Measurements from ENCODE around the gene ATG2A.
A peak's percentile ranks its signal among the peaks of the same experiment; 100 is the strongest.

ATG2A gene

DNA sequence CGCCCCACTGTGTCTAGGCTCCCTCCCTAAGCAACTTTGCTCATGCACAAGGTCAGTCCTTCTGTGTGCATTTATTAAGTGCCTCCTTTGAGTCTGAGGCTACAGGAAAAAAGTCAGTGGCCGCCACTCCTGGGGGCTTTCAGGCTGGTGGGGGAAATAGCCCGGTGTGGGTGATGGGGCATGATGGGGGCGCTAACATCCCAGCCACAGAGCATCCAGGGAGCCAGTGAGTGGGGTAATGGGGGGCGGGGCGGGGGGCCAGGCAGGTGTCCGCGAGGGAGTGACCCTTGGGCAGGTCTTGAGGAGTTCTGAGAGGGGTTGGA, 28.6 kb downstream of the ATG2A start:
- no peaks in the 10 kb centered on the region for H3K27me3 ChIP-seq (replicated peaks; ENCODE audit: control insufficient read depth, insufficient read depth, low read length, poor library complexity, severe bottlenecking)
- no peaks in the 10 kb centered on the region for H3K9me3 ChIP-seq (ENCODE audit: control insufficient read depth, low read length)
- no peak for DNase-seq
- peak overlapping the region; percentile 24 for H3K4me3 ChIP-seq (ENCODE audit: insufficient read depth, low read depth, low read length, poor library complexity, severe bottlenecking)
- H3K4me1 ChIP-seq (ENCODE audit: control insufficient read depth, insufficient read depth, low read length, poor library complexity, severe bottlenecking) = peaks cover 21% of the 10 kb centered on the region
- no peak overlapping the region for H3K27ac ChIP-seq (ENCODE audit: insufficient read depth, low read length, poor library complexity, severe bottlenecking)
- H3K36me3 ChIP-seq (ENCODE audit: control insufficient read depth, insufficient read depth, low read length) = no peaks in the 10 kb centered on the region

DNA sequence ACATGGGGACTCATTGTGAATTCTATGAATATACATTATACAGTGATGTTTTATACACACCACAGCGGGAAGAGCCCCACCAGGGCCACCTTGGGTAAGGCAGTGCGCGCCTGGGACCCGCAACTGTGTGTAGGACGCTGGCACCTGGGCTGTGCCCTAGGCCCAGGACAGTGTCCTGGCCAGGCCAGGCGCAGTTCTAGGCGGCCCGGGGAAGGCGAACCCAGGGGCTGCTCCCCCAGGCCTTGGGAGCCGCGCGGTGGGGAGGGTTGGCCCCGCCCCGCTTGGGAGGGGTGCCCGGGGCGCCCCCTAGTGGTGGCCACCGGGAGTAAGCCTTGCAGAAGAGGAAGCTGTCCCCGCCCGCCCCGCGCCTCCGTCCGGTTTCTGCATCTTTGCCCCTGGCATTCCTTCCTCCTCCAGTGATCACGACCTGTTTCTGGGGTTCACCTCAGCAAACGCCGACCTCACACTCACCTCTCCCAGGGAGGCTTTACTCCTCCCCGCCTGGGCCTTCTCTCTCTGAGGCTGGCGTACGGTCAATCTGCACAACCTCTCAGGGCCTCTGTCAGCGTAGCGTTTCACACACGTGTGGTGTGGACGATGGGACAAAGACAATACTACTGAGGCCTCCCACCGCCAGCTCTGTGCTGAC, 29.1 kb downstream of the ATG2A start:
- Histone ChIP-seq H3K4me3 (ENCODE audit: insufficient read depth, low read depth, low read length, poor library complexity, severe bottlenecking) (peak overlapping the region; percentile 24), H3K27me3 (replicated peaks; ENCODE audit: control insufficient read depth, insufficient read depth, low read length, poor library complexity, severe bottlenecking) (no peaks in the 10 kb centered on the region), H3K36me3 (ENCODE audit: control insufficient read depth, insufficient read depth, low read length) (no peaks in the 10 kb centered on the region), H3K27ac (ENCODE audit: insufficient read depth, low read length, poor library complexity, severe bottlenecking) (peak overlapping the region; percentile 7), H3K4me1 (ENCODE audit: control insufficient read depth, insufficient read depth, low read length, poor library complexity, severe bottlenecking) (peaks cover 21% of the 10 kb centered on the region), H3K9me3 (ENCODE audit: control insufficient read depth, low read length) (no peaks in the 10 kb centered on the region)
- DNase-seq = peak; percentile 69 to 80 (median 76)

DNA sequence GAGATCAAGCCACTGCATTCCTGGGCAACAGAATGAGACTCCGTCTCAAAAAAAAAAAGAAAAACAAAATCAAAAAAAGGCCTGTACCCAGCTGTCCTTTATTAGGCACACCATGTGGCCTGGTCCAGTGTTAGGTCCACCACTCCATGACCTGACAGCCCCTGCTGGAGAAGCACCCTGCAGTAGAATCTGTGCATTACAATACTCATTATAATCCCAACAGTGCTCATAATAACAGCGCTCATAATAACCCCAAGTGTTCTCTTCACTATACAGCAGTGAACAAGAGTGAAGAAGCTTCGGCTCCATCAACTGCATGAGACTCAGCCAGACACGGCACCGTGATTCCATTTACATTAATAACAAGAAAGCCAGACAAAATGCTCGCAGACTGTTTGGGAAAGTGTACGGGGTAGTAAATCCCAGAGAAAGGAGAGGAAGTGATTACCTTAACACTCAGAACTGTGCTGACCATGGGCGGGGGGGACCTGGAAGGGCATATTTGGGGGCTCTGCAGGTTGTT, 29.7 kb downstream of the ATG2A start:
- H3K36me3 ChIP-seq (ENCODE audit: control insufficient read depth, insufficient read depth, low read length) = no peaks in the 10 kb centered on the region
- no peaks in the 10 kb centered on the region for H3K9me3 ChIP-seq (ENCODE audit: control insufficient read depth, low read length)
- peak overlapping the region; percentile 7 for H3K27ac ChIP-seq (ENCODE audit: insufficient read depth, low read length, poor library complexity, severe bottlenecking)
- peaks cover 21% of the 10 kb centered on the region for H3K4me1 ChIP-seq (ENCODE audit: control insufficient read depth, insufficient read depth, low read length, poor library complexity, severe bottlenecking)
- no peaks in the 10 kb centered on the region for H3K27me3 ChIP-seq (replicated peaks; ENCODE audit: control insufficient read depth, insufficient read depth, low read length, poor library complexity, severe bottlenecking)
- H3K4me3 ChIP-seq (ENCODE audit: insufficient read depth, low read depth, low read length, poor library complexity, severe bottlenecking) = no peak overlapping the region
- DNase-seq = no peak

DNA sequence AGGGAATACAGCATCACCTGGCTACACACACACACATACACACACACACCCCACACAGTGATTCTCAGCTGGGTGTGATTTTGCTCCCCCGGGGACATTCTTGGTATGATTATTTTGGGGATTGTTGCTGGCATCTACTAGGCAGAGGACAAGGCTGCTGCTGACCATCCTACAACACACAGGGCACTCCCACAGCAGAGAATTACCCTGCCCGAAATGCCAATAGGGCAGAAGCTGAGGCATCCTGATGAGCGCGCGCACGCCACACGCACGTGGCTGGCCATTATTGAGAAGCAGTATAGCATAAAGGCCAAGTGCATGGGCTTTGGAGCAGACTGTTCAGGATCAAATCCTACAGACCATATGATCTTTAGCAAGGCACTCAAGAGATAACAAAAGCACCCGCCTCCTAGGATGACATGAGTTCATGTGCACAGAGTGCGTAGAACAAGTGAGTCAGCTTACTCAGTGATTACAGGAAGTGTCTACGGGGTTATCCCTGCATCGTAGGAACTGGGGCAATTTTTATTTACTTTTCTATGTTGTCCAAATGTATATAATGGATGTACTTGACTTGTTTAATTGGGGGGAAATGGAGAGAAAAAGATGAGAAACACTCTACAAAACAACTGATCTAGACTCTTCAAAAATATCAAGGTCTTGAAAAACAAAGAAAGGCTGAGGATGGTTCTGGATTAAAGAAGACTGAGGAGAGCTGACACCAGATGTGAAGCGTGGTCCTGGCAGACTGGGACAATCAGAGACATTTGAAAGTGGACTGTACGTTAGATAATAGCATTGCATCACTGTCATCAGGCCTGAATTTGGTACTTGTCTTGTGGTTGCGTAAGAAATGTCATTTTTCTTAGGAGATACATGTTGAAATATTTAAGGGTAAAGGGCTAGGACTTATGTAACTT, 31.4 kb downstream of the ATG2A start:
- Histone ChIP-seq H3K4me3 (ENCODE audit: insufficient read depth, low read depth, low read length, poor library complexity, severe bottlenecking) (no peak overlapping the region), H3K9me3 (ENCODE audit: control insufficient read depth, low read length) (no peaks in the 10 kb centered on the region), H3K4me1 (ENCODE audit: control insufficient read depth, insufficient read depth, low read length, poor library complexity, severe bottlenecking) (peaks cover 24% of the 10 kb centered on the region), H3K36me3 (ENCODE audit: control insufficient read depth, insufficient read depth, low read length) (no peaks in the 10 kb centered on the region), H3K27ac (ENCODE audit: insufficient read depth, low read length, poor library complexity, severe bottlenecking) (peak overlapping the region; percentile 65), H3K27me3 (replicated peaks; ENCODE audit: control insufficient read depth, insufficient read depth, low read length, poor library complexity, severe bottlenecking) (no peaks in the 10 kb centered on the region)
- DNase-seq = peak in 1 of 3 donors; percentile 21

DNA sequence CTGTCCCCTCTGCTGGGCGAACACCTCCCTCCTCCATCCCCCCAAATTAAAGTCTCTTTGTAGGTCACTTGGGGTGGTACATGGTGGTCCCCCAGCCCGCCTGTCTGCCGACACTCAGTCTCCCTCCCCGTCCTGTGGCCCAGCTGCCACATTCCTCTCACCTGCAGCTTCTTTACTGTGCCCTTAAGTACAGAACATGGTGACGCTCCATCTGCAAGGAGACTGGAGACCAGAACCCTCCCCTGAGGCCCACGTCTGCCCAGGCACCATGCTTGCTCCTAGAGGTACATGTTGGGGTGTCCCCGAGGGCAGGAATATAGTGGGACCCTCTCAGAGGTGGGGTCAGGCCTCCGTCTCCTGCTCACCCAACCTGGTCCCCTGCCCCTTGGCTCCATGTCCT, 33.0 kb downstream of the ATG2A start:
- Histone ChIP-seq H3K4me1 (ENCODE audit: control insufficient read depth, insufficient read depth, low read length, poor library complexity, severe bottlenecking) (peaks cover 40% of the 10 kb centered on the region), H3K4me3 (ENCODE audit: insufficient read depth, low read depth, low read length, poor library complexity, severe bottlenecking) (no peak overlapping the region), H3K27ac (ENCODE audit: insufficient read depth, low read length, poor library complexity, severe bottlenecking) (no peak overlapping the region), H3K36me3 (ENCODE audit: control insufficient read depth, insufficient read depth, low read length) (no peaks in the 10 kb centered on the region), H3K9me3 (ENCODE audit: control insufficient read depth, low read length) (no peaks in the 10 kb centered on the region), H3K27me3 (replicated peaks; ENCODE audit: control insufficient read depth, insufficient read depth, low read length, poor library complexity, severe bottlenecking) (no peaks in the 10 kb centered on the region)
- DNase-seq = no peak

DNA sequence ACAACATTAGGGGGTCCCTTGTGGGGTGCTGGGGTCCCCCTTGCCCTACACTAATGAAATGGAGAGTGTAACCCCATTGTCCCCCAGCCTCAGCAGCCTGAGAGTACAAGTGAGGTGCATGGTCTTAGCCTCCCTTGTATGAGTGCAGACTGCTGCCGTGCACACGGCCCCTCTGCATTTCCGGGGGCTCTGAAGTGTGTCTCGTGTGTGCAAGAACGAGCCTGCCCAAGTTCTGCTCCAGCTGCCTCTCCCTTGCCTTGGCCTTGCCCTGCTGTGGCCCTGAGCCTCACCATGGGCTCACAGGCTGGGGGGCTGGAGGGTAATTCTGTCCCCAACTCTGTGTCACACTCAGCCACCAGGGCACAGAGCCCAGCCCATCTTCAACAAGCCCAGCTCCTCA, 33.4 kb downstream of the ATG2A start:
- H3K27me3 ChIP-seq (replicated peaks; ENCODE audit: control insufficient read depth, insufficient read depth, low read length, poor library complexity, severe bottlenecking) = no peaks in the 10 kb centered on the region
- peaks cover 42% of the 10 kb centered on the region for H3K4me1 ChIP-seq (ENCODE audit: control insufficient read depth, insufficient read depth, low read length, poor library complexity, severe bottlenecking)
- no peak overlapping the region for H3K27ac ChIP-seq (ENCODE audit: insufficient read depth, low read length, poor library complexity, severe bottlenecking)
- DNase-seq = no peak
- H3K36me3 ChIP-seq (ENCODE audit: control insufficient read depth, insufficient read depth, low read length) = no peaks in the 10 kb centered on the region
- H3K4me3 ChIP-seq (ENCODE audit: insufficient read depth, low read depth, low read length, poor library complexity, severe bottlenecking) = no peak overlapping the region
- H3K9me3 ChIP-seq (ENCODE audit: control insufficient read depth, low read length) = no peaks in the 10 kb centered on the region

DNA sequence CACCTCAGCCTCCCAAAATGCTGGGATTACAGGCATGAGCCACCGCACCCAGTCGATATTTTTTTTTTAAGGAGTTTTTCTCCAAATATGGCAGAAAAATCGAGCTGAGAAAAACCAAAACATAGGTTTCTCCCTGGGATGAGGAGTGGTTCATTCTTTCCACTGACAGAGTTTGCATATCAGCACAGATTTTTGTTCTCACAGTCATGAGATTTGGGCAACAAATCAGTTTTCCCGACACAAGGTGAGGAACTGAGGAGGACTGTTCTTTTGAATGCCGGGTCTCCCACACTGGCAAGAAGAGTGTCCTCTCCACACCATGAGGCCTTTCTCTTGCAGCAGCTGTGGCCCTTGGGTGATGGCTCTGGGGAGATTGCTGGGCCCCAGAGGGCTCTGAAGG, 34.8 kb downstream of the ATG2A start:
- no peak for DNase-seq
- Histone ChIP-seq H3K27ac (ENCODE audit: insufficient read depth, low read length, poor library complexity, severe bottlenecking) (no peak overlapping the region), H3K36me3 (ENCODE audit: control insufficient read depth, insufficient read depth, low read length) (no peaks in the 10 kb centered on the region), H3K9me3 (ENCODE audit: control insufficient read depth, low read length) (no peaks in the 10 kb centered on the region), H3K4me1 (ENCODE audit: control insufficient read depth, insufficient read depth, low read length, poor library complexity, severe bottlenecking) (peaks cover 31% of the 10 kb centered on the region), H3K27me3 (replicated peaks; ENCODE audit: control insufficient read depth, insufficient read depth, low read length, poor library complexity, severe bottlenecking) (no peaks in the 10 kb centered on the region), H3K4me3 (ENCODE audit: insufficient read depth, low read depth, low read length, poor library complexity, severe bottlenecking) (no peak overlapping the region)

DNA sequence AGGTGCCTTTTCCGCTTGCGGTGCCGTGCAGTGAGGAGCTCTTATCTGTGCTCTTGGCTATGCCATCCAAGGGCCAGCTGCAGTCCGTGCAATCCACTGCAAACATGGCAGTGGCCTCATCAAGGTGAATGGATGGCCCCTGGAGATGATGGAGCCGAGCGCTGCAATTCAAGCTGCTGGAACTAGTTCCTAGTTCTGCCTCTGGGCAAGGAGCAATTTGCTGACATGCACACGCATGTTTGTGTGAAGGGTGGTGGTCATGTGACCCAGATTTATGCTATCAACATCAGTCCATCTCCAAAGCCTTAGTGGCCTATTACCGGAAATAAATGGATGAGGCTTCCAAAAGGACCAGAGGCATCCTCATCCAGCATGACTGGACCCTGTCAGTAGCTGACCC, 35.5 kb downstream of the ATG2A start:
- Histone ChIP-seq H3K4me3 (ENCODE audit: insufficient read depth, low read depth, low read length, poor library complexity, severe bottlenecking) (no peak overlapping the region), H3K4me1 (ENCODE audit: control insufficient read depth, insufficient read depth, low read length, poor library complexity, severe bottlenecking) (peaks cover 34% of the 10 kb centered on the region), H3K27me3 (replicated peaks; ENCODE audit: control insufficient read depth, insufficient read depth, low read length, poor library complexity, severe bottlenecking) (no peaks in the 10 kb centered on the region), H3K27ac (ENCODE audit: insufficient read depth, low read length, poor library complexity, severe bottlenecking) (no peak overlapping the region), H3K36me3 (ENCODE audit: control insufficient read depth, insufficient read depth, low read length) (no peaks in the 10 kb centered on the region), H3K9me3 (ENCODE audit: control insufficient read depth, low read length) (no peaks in the 10 kb centered on the region)
- DNase-seq = no peak

DNA sequence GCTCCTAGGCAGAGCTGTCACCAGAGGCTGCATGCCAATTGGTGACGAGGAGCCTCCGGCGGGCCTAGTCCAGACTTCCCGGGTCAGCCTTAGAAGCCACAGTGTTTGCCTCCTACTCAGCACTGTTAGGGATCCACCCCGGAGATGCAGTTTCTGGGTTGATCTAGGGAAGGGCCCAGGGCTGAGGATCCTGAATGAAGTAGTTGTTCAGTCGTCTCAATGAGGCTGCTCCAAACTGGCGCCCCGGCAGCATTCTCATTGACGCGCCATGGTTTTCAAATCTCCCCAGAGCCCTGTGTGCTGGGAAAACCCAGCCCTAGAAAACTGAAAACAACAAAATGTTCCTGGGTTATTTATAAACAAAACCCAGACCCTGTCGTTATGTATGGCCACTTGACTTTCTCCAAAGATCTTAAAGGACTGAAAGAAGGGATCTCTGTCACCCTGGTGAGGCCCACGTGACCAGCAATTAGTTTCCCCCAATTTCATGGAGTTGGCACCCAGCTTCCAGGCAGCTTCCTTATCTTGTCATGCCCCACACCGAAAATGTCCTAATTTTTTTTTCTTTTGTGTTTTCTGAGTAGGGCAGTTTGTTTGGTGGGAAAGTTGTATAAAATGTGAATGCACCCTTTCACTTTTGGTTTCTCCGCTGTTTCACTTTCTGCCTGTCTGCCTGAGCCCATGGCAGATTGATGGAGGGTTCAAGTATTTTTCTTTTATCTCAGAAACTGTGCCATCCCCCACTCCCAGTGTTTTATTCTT, 36.6 kb downstream of the ATG2A start:
- Histone ChIP-seq H3K4me1 (ENCODE audit: control insufficient read depth, insufficient read depth, low read length, poor library complexity, severe bottlenecking) (peaks cover 37% of the 10 kb centered on the region), H3K4me3 (ENCODE audit: insufficient read depth, low read depth, low read length, poor library complexity, severe bottlenecking) (peak overlapping the region; percentile 23)
- DNase-seq = no peak

More for the DNA sequence above, 36.6 kb downstream of the ATG2A start:
- no peaks in the 10 kb centered on the region for H3K36me3 ChIP-seq (ENCODE audit: control insufficient read depth, insufficient read depth, low read length)
- peak overlapping the region; percentile 85 for H3K27ac ChIP-seq (ENCODE audit: insufficient read depth, low read length, poor library complexity, severe bottlenecking)
- no peaks in the 10 kb centered on the region for H3K9me3 ChIP-seq (ENCODE audit: control insufficient read depth, low read length)
- H3K27me3 ChIP-seq (replicated peaks; ENCODE audit: control insufficient read depth, insufficient read depth, low read length, poor library complexity, severe bottlenecking) = no peaks in the 10 kb centered on the region
